Airway epithelial cell (primary cell): Measurements from ENCODE around the gene ARRDC2. TPM values are rescaled to one million over a fixed set of nuclear protein-coding genes. Genes with fewer than 3 reads are reported as not detected.

Experiments used
- total RNA-seq: library from RNA; depleted of rRNA; stranded (reverse); fragments of >200 nt; gene quantifications from 2 replicates; pipeline ENCODE4 v1.2.3, GENCODE V29; 2015

Gene ARRDC2
- total RNA-seq, result 5.6 and 9.8 TPM in 2 replicates

DNA sequence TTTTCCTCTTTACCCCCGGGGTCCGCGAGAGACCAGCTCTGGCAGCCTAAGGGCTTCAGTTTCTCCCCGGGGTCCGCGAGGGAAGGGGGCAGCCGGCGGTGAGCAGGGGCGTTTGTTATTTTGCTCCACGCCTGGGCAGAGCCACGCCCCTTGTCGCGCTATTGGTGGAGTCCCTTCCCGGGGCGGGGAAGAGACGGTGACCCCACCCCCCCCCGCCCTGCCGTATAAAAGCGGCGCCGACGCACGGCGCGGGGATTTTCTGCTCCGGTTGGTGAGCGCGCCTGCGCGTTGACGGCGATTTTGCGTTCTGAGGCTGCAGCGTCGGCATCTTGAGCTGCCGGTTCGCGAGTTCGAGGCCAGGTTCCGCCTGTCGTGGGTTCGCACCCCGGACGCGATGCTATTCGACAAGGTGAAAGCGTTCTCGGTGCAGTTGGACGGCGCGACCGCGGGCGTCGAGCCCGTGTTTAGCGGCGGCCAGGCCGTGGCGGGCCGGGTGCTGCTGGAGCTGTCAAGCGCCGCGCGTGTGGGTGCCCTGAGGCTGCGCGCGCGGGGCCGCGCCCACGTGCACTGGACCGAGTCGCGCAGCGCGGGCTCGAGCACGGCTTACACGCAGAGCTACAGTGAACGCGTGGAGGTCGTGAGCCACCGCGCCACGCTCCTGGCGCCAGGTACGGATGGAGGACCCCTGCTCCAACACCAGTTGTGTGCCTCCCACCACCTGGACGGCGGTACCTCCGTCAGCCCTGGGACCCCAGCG, at the start of gene ARRDC2:
Gene ARRDC2, plus strand, starts transcription at position 254 of the 757 bp plus-strand sequence. Its CDS starts 141 bp downstream, at position 395.

DNA sequence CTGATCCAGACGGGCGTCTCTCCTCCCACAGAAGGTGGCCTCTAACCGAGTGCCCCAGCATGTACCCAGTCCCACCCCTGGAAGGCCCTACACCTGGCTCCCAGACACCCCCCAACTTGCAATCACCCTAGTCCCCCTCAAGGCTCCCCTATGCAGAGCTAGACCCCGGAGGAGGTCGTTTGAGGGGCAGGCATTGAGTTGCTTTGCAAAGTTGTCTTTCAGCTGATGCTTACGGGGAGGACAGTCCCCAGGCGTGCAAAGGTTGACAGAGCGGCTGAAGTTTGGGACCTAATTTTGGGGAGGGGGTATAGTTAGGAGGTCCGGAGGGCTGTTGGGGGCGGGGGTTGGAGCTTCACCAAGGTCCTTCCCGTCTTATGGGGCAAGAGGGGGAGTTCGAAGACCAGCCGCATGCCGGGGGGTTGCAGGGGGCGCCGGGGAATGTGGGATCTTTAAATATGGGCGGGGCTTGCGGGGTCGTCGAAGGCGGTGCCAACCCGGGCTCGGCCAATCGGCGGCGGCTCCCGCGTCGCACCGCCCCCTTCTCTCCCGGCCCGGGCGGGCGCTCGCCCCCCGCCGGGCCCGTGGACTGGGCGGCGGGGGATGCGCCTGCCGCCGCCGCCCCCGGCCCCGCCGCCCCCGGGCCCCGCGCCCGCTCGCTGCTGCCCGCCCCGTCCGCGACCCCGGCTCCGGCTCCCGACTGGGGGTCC, 41.3 kb upstream of the ARRDC2 start, which contains the start of gene KCNN1:
Gene KCNN1, plus strand, starts transcription at position 558 of the 707 bp plus-strand sequence. CDS start 6,782 bp downstream, outside the sequence.

Other genes with a start within 250 kb of the ARRDC2 start
- 11.3 and 15.7 TPM in 2 replicates for gene B3GNT3, start 213.0 kb upstream of the ARRDC2 start, total RNA-seq
- gene INSL3, start 186.7 kb upstream of the ARRDC2 start, total RNA-seq, result not detected in 2 replicates
- 0.70 and 0.85 TPM in 2 replicates for gene JAK3, start 160.2 kb upstream of the ARRDC2 start, total RNA-seq
- gene RPL18A, start 148.3 kb upstream of the ARRDC2 start, total RNA-seq, result 2,105 and 2,354 TPM in 2 replicates
- 0.37 TPM in 1 of 2 replicates, not detected in the other for gene SLC5A5, start 136.2 kb upstream of the ARRDC2 start, total RNA-seq
- gene CCDC124, start 75.2 kb upstream of the ARRDC2 start, total RNA-seq, result 86.3 and 94.5 TPM in 2 replicates
- not detected in 2 replicates for gene KCNN1, start 41.1 kb upstream of the ARRDC2 start, total RNA-seq
- gene IL12RB1, start 78.8 kb downstream of the ARRDC2 start, total RNA-seq, result not detected in 2 replicates
- 2.5 and 4.4 TPM in 2 replicates for gene MAST3, start 89.6 kb downstream of the ARRDC2 start, total RNA-seq
- gene PIK3R2, start 145.0 kb downstream of the ARRDC2 start, total RNA-seq, result 25.1 and 44.8 TPM in 2 replicates
- gene IFI30, start 165.6 kb downstream of the ARRDC2 start, total RNA-seq, result 9.2 and 15.6 TPM in 2 replicates
- 33.0 and 51.6 TPM in 2 replicates for gene MPV17L2, start 185.0 kb downstream of the ARRDC2 start, total RNA-seq
- gene RAB3A, start 195.9 kb downstream of the ARRDC2 start, total RNA-seq, result 1.4 TPM in 2 replicates
- not detected in 2 replicates for gene PDE4C, start 218.3 kb downstream of the ARRDC2 start, total RNA-seq